Common myeloid progenitor, CD34-positive (primary cell): ENCODE results near the gene PLCE1.
"Not testable (repeated sequence)": the region's sequence is repeated elsewhere in the genome, so short reads cannot be mapped to it uniquely, and the experiment has no call there.

ENCODE experiments used
- CTCF ChIA-PET: fragments of 350-600 bp; sonication (Branson Sonifier 250); formaldehyde crosslinking; loops from one replicate; lab custom pipeline; 2021; ENCODE audit warnings: antibody characterized with exemption; lab: Charles Lee
- POLR2A ChIA-PET: fragments of 350-600 bp; sonication (Branson Sonifier 250); formaldehyde crosslinking; loops from one replicate; lab custom pipeline; 2021; ENCODE audit warnings: antibody characterized with exemption; lab: Charles Lee
- DNase-seq, 3 donors: peaks; one replicate each; pipeline versions ENCODE4 v3.0.0 to v3.0.0-alpha.2; 2013
- H3K27ac ChIP-seq, 2 experiments: 1 replicate in 1 of 2; 2 replicates in 1 of 2; pipeline ENCODE4 v1.7.0; 2013; ENCODE audit warnings: inconsistent platforms in 2 of 2, low read length in 2 of 2, mild to moderate bottlenecking in 2 of 2, low read depth in 1 of 2, moderate library complexity in 1 of 2; ENCODE audit not compliant: severe bottlenecking in 2 of 2, insufficient read depth in 1 of 2, poor library complexity in 1 of 2
- H3K27me3 ChIP-seq, 5 experiments: replicated peaks in 2 of 5; 1 replicate in 3 of 5; 2 replicates in 2 of 5; pipeline versions ENCODE4 v1.6.1 to v1.7.0; 2013; ENCODE audit warnings: low read length in 4 of 5, mild to moderate bottlenecking in 2 of 5, moderate library complexity in 2 of 5, inconsistent platforms in 1 of 5; ENCODE audit not compliant: insufficient read depth in 5 of 5, control insufficient read depth in 4 of 5
- H3K36me3 ChIP-seq, 4 experiments: 1 replicate in 2 of 4; 2 replicates in 2 of 4; pipeline versions ENCODE4 v1.6.1 to v1.7.0; 2013; ENCODE audit warnings: low read length in 3 of 4, control low read depth in 1 of 4, mild to moderate bottlenecking in 1 of 4; ENCODE audit not compliant: control insufficient read depth in 4 of 4, insufficient read depth in 4 of 4
- H3K4me1 ChIP-seq, 4 experiments: 1 replicate in 3 of 4; 2 replicates in 1 of 4; pipeline versions ENCODE4 v1.6.1 to v1.7.1; 2013; ENCODE audit warnings: low read length in 3 of 4, mild to moderate bottlenecking in 3 of 4, control low read depth in 1 of 4, inconsistent platforms in 1 of 4, moderate library complexity in 1 of 4; ENCODE audit not compliant: control insufficient read depth in 4 of 4, insufficient read depth in 4 of 4; ENCODE audit errors: control extremely low read depth in 1 of 4
- H3K4me3 ChIP-seq, 7 experiments: 1 replicate in 4 of 7; 2 replicates in 3 of 7; pipeline versions ENCODE4 v1.5.1 to v1.7.0; 2013; ENCODE audit warnings: mild to moderate bottlenecking in 7 of 7, low read length in 6 of 7, moderate library complexity in 6 of 7, inconsistent platforms in 2 of 7, low read depth in 2 of 7, control low read depth in 1 of 7; ENCODE audit not compliant: insufficient read depth in 4 of 7, control insufficient read depth in 1 of 7; ENCODE audit errors: extremely low read depth in 1 of 7
- H3K9me3 ChIP-seq, 5 experiments: 1 replicate in 4 of 5; 2 replicates in 1 of 5; pipeline versions ENCODE4 v1.6.1 to v1.7.1; 2013; ENCODE audit warnings: low read length in 4 of 5, mild to moderate bottlenecking in 2 of 5, inconsistent platforms in 1 of 5, low read depth in 1 of 5, moderate library complexity in 1 of 5; ENCODE audit not compliant: control insufficient read depth in 4 of 5, insufficient read depth in 2 of 5; ENCODE audit errors: control extremely low read depth in 1 of 5
- WGBS: methylation state at CpG from one replicate; pipeline ENCODE4 v1.1.5; 2013; ENCODE audit not compliant: insufficient coverage; 5-methylcytosine and 5-hydroxymethylcytosine counted together

Gene PLCE1

DNA sequence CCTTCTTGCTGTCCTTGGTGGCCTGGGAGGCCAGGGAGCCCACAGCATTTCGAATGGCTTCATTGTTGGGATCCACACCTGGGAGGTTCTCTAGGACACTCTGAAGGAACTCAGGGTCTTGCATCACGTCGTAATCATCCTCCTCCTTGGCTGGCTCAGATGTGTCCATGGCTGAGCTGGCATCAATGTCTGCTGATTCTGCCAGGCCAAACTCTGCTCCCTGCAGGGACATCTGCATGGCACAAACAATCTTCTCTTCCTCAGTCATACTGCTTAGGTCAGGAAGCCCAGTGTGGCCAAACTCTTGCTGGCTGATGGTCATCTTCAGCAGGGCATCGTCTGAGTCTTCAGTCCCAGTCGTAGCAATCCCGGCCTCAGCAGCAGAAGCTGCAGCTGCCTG is 34.9 kb upstream of the PLCE1 start:
- 95% methylated on average over 5 of the region's 6 CpGs for WGBS
- Histone ChIP-seq H3K9me3 (no peaks in the 10 kb centered on the region), H3K4me3 (no peak overlapping the region), H3K36me3 (no peaks in the 10 kb centered on the region), H3K4me1 (no peaks in the 10 kb centered on the region), H3K27me3 (no peaks in the 10 kb centered on the region), H3K27ac (no peak overlapping the region)
- DNase-seq, result no peak
- CTCF ChIA-PET, result no interaction called here
- POLR2A ChIA-PET, result no interaction called here

DNA sequence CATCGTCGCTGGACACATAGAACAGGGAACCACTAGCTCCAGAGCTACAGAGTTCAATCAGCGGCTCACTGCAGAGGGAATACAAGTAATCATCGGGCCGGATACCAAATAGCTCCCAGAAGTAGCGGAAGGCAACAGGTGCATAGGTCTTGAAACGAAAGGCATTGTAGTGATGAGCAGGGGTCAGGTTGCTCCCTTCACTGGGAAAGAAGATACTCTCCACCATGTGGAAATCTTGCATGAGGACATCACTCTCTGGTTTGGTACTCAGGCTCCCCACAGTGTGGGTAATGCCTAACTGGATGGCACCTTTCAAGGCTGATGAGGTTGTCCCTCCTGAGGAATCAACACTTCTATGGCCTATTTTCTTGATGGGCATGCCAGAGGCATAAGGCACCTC is 32.7 kb upstream of the PLCE1 start:
- H3K27ac ChIP-seq, CTCF ChIA-PET, DNase-seq, H3K36me3 ChIP-seq, H3K9me3 ChIP-seq, POLR2A ChIA-PET, H3K27me3 ChIP-seq, H3K4me3 ChIP-seq, H3K4me1 ChIP-seq: not testable (repeated sequence)
- 98% methylated on average over 4 of the region's 7 CpGs for WGBS

DNA sequence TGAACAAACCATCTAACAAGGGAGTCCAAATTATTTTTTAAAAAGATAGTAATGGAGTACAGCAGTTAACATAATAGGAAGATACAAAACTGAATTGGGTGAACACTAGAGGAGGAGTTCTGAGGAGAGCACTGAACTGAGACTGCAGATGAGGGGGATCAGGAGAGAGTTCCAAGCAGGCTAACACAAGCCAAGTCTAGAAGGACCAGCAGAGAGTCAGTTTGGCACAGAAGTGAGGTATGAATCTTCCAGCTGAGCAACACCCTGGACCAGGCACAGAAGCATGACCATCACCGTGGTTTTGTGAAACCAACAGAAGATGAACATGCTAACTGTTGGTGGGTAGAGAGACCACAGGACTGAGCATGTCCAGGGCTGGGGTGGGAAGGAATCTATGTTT is 30.8 kb upstream of the PLCE1 start:
- POLR2A ChIA-PET, result no interaction called here
- CTCF ChIA-PET, result no interaction called here
- no peaks in the 10 kb centered on the region for H3K27me3 ChIP-seq

DNA sequence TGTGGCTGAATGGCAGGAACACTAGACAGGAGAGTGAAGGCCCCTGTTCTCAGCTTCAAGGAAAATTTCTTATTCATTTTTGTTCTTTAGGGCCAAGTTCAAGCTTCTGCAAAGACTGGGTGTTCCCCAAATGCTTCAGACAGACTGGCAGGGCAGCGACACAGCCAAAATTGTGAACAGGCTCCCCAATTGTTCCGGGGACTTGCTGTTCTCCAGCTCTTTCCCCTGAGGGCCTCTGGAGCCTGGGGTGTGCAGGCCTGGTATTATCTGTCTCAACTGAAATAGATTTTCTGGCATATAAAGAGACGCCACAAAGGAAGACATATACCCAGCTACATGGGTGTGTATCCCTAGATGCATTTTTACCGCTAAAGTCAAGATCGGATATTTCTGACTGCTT is 30.3 kb upstream of the PLCE1 start:
- H3K27me3 ChIP-seq, result no peaks in the 10 kb centered on the region
- CTCF ChIA-PET, result no interaction called here
- WGBS, result 96% methylated on average over 5 of the region's 5 CpGs

More for the DNA sequence above, 30.8 kb upstream of the PLCE1 start:
- Histone ChIP-seq H3K27ac (no peak overlapping the region), H3K36me3 (no peaks in the 10 kb centered on the region), H3K4me3 (no peak overlapping the region), H3K9me3 (no peaks in the 10 kb centered on the region), H3K4me1 (no peaks in the 10 kb centered on the region)
- DNase-seq, result no peak
- 83% methylated on average over 1 of the region's 1 CpG for WGBS

DNA sequence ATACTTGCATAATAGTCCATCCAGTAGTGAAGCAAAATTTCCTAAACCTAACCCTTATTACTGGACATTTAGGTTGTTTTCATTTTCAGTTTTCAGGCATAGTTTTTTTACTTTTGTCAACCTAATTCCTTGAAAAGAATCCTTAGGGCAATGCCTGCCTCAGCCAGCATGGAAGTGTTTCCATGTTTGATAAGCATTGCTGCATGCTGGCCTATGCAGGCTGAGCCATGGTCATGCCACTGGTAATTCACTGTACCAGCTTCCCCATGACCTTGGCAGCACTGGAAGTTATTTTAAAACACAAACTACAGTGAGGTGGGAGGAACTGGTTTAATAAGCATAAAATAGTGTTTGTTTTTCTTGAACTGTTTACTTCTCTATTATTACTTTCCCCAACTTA is 27.8 kb upstream of the PLCE1 start:
- Histone ChIP-seq H3K27me3 (no peaks in the 10 kb centered on the region), H3K4me1 (no peaks in the 10 kb centered on the region), H3K36me3 (no peaks in the 10 kb centered on the region), H3K9me3 (no peaks in the 10 kb centered on the region), H3K27ac (no peak overlapping the region), H3K4me3 (no peak overlapping the region)
- no peak for DNase-seq
- ChIA-PET CTCF (no interaction called here), POLR2A (no interaction called here)

More for the DNA sequence above, 30.3 kb upstream of the PLCE1 start:
- Histone ChIP-seq H3K4me3 (no peak overlapping the region), H3K27ac (no peak overlapping the region), H3K4me1 (no peaks in the 10 kb centered on the region), H3K9me3 (no peaks in the 10 kb centered on the region), H3K36me3 (no peaks in the 10 kb centered on the region)
- DNase-seq, result no peak
- POLR2A ChIA-PET, result no interaction called here

DNA sequence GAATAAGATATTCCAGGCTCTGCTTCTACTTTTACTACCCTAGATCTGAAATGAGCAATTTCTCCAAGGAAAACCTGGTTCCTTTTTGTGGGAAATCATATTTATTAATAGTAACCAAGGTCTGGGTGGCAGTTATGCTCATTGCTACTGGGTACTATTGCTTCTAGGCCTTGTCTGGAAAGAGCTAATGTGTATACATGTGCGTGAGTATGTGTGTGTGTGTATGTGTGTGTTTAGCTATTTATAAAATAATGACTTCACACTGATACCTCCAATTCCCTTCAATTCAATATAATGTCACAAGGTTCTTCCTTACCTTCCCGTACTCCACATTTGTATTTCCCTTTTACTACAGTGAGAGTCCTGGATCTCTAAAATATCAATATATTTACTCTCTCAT is 26.0 kb upstream of the PLCE1 start:
- H3K36me3 ChIP-seq, result no peaks in the 10 kb centered on the region
- no CpG with 5 or more reads among the region's 2 CpGs for WGBS
- CTCF ChIA-PET, result interaction anchor here (1.0 kb wide), 1 partner anchor 10 kb away, joined by 3 read pairs; no protein-coding TSS in a partner anchor

DNA sequence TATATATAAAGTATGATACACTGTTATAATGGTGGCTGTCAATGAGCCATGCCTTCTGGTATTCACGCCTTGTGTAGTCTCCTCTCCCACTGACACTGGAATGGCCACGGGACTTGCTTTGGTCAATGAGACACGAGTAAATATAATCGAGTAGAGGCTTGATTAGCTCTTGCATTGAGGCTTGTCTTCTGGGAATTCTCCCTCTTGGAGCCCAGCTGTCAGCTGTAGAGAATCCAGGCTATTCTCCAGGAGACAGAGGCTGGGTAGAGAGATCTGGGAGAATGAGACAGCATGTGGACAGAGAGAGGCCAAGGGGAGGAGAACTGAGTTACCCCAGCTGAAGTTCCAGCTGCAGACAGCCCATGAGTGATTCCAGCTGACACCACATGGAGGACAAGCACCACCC is 25.2 kb upstream of the PLCE1 start:
- Histone ChIP-seq H3K9me3 (no peaks in the 10 kb centered on the region), H3K4me1 (no peaks in the 10 kb centered on the region), H3K27ac (no peak overlapping the region), H3K27me3 (no peaks in the 10 kb centered on the region), H3K4me3 (no peak overlapping the region), H3K36me3 (no peaks in the 10 kb centered on the region)
- 100% methylated on average over 3 of the region's 4 CpGs for WGBS
- CTCF ChIA-PET, result interaction anchor here (1.0 kb wide), 1 partner anchor 9 kb away, joined by 3 read pairs; no protein-coding TSS in a partner anchor
- no peak for DNase-seq
- POLR2A ChIA-PET, result no interaction called here

More for the DNA sequence above, 26.0 kb upstream of the PLCE1 start:
- no peak overlapping the region for H3K27ac ChIP-seq
- H3K4me3 ChIP-seq, result no peak overlapping the region
- no peaks in the 10 kb centered on the region for H3K4me1 ChIP-seq
- no peaks in the 10 kb centered on the region for H3K9me3 ChIP-seq
- POLR2A ChIA-PET, result no interaction called here
- no peaks in the 10 kb centered on the region for H3K27me3 ChIP-seq
- no peak for DNase-seq
